Measurements from ENCODE around the gene COL28A1. TPM values are rescaled to one million over a fixed set of nuclear protein-coding genes. Genes with fewer than 3 reads are reported as not detected.

Gene COL28A1
- total RNA-seq, 1 donor from 2014 or later = 0.60 TPM

GRCh38 chr7:7519528-7519927 is 16.1 kb downstream of the COL28A1 start:
- no peak overlapping the region for H3K4me3 Mint-ChIP-seq
- Histone ChIP-seq H3F3A (ENCODE audit: low read depth) (no peaks in the 10 kb centered on the region), H3K4me3 (no peak overlapping the region), H4K20me1 (ENCODE audit: low read depth) (no peaks in the 10 kb centered on the region), H3K27me3 (no peaks in the 10 kb centered on the region), H3K36me3 (no peaks in the 10 kb centered on the region), H2AFZ (replicated peaks) (no peak overlapping the region), H3K79me2 (ENCODE audit: low read depth) (no peaks in the 10 kb centered on the region), H3K9ac (no peak overlapping the region), H3K27ac (no peak overlapping the region), H3K4me2 (no peak overlapping the region), H3K9me3 (ENCODE audit: low read depth) (no peaks in the 10 kb centered on the region), H3K4me1 (no peaks in the 10 kb centered on the region)
- H3K27me3 Mint-ChIP-seq (ENCODE audit: insufficient read depth, low read depth) = no peaks in the 10 kb centered on the region
- no peaks in the 10 kb centered on the region for H3K9me3 Mint-ChIP-seq
- H3K36me3 Mint-ChIP-seq = no peaks in the 10 kb centered on the region
- no peak for TF ChIP-seq CTCF (IDR thresholded peaks at IDR 0.05)
- no peak for TF ChIP-seq EZH2 (IDR thresholded peaks at IDR 0.05)
- TF ChIP-seq EZH2phosphoT487 (IDR thresholded peaks at IDR 0.05) = no peak
- DNase-seq (ENCODE audit: low spot score) = no peak
- no peak overlapping the region for H3K27ac Mint-ChIP-seq
- H3K4me1 Mint-ChIP-seq = peaks cover 8% of the 10 kb centered on the region

- Mint-ChIP-seq H3K9me3 (no peaks in the 10 kb centered on the region), H3K4me3 (no peak overlapping the region), H3K27ac (no peak overlapping the region), H3K27me3 (ENCODE audit: insufficient read depth, low read depth) (no peaks in the 10 kb centered on the region), H3K36me3 (no peaks in the 10 kb centered on the region), H3K4me1 (peaks cover 9% of the 10 kb centered on the region)
- Histone ChIP-seq H3K27me3 (no peaks in the 10 kb centered on the region), H3K4me3 (no peak overlapping the region), H3K4me1 (no peaks in the 10 kb centered on the region), H3K9ac (no peak overlapping the region), H4K20me1 (ENCODE audit: low read depth) (no peaks in the 10 kb centered on the region), H3K36me3 (no peaks in the 10 kb centered on the region), H3F3A (ENCODE audit: low read depth) (no peaks in the 10 kb centered on the region), H3K4me2 (no peak overlapping the region), H3K79me2 (ENCODE audit: low read depth) (no peaks in the 10 kb centered on the region), H3K9me3 (ENCODE audit: low read depth) (no peaks in the 10 kb centered on the region), H3K27ac (no peak overlapping the region), H2AFZ (replicated peaks) (no peak overlapping the region)
- TF ChIP-seq EZH2 (IDR thresholded peaks at IDR 0.05) (no peak), EZH2phosphoT487 (IDR thresholded peaks at IDR 0.05) (no peak), CTCF (IDR thresholded peaks at IDR 0.05) (no peak)
- DNase-seq (ENCODE audit: low spot score) = no peak
Observed at GRCh38 chr7:7519056-7519455, 16.6 kb downstream of the COL28A1 start.

GRCh38 chr7:7517754-7518153 is 17.9 kb downstream of the COL28A1 start:
- Histone ChIP-seq H2AFZ (replicated peaks) (no peak overlapping the region), H3F3A (ENCODE audit: low read depth) (no peaks in the 10 kb centered on the region), H3K9ac (no peak overlapping the region), H3K4me1 (no peaks in the 10 kb centered on the region), H4K20me1 (ENCODE audit: low read depth) (no peaks in the 10 kb centered on the region), H3K9me3 (ENCODE audit: low read depth) (no peaks in the 10 kb centered on the region), H3K4me2 (no peak overlapping the region), H3K27me3 (no peaks in the 10 kb centered on the region), H3K27ac (no peak overlapping the region), H3K79me2 (ENCODE audit: low read depth) (no peaks in the 10 kb centered on the region), H3K4me3 (no peak overlapping the region), H3K36me3 (no peaks in the 10 kb centered on the region)
- Mint-ChIP-seq H3K4me3 (no peak overlapping the region), H3K36me3 (no peaks in the 10 kb centered on the region), H3K27me3 (ENCODE audit: insufficient read depth, low read depth) (no peaks in the 10 kb centered on the region), H3K9me3 (no peaks in the 10 kb centered on the region), H3K4me1 (peaks cover 10% of the 10 kb centered on the region), H3K27ac (no peak overlapping the region)
- DNase-seq (ENCODE audit: low spot score) = no peak
- no peak for TF ChIP-seq EZH2phosphoT487 (IDR thresholded peaks at IDR 0.05)
- TF ChIP-seq EZH2 (IDR thresholded peaks at IDR 0.05) = no peak
- TF ChIP-seq CTCF (IDR thresholded peaks at IDR 0.05) = no peak

Measured in neural progenitor cell (in vitro differentiated cells).